Activated CD8-positive, alpha-beta memory T cell treated with anti-CD3 and anti-CD28 coated beads for 36 hours (primary cell): ENCODE results near the gene SLC10A4. TPM values are rescaled to one million over a fixed set of nuclear protein-coding genes. Genes with fewer than 3 reads are reported as not detected.

ENCODE experiments used
- total RNA-seq, 2 experiments: library from RNA; stranded (reverse); gene quantifications; one replicate each; pipeline ENCODE4 v1.2.3, GENCODE V29; 2021

The SLC10A4 gene
- total RNA-seq, 2 experiments from 2014 or later = 0.11 TPM; not detected in 1

Other genes starting within 250 kb of the SLC10A4 start
- gene TEC, start 213.5 kb upstream of the SLC10A4 start, total RNA-seq = 1 to 10 TPM; 1.7 to 2.2 TPM
- 10 to 100 TPM; 73.9 to 79.1 TPM for gene SLAIN2, start 141.8 kb upstream of the SLC10A4 start, total RNA-seq
- gene ZAR1, start 6.9 kb downstream of the SLC10A4 start, total RNA-seq = not detected